ENCODE results near the gene HADH. TPM values are rescaled to one million over a fixed set of nuclear protein-coding genes. Genes with fewer than 3 reads are reported as not detected.

The HADH gene
- total RNA-seq, 1 donor from 2014 or later: 71.0 TPM

DNA sequence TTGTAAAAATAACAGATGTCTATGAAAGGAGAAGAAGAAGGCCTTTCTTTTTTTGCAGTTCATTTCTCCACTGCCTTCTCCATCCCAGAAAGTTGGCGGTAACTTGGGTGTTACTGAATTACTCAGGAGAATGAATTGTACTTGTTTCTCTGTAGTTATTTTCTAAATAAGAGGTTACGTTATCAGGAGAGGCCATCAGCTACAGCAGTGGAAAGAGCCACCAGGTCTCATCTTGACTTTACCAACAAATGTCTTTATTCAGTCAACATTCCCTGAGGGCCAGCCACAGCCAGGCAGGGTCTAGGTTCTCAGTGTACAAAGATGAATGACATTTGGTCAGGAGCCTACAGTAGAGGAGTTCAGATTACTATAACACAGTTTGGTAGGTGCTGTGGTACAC lies 8.1 kb downstream of the HADH start:
- H3K4me3 Mint-ChIP-seq: no peak overlapping the region
- TF ChIP-seq, protein P1, sequence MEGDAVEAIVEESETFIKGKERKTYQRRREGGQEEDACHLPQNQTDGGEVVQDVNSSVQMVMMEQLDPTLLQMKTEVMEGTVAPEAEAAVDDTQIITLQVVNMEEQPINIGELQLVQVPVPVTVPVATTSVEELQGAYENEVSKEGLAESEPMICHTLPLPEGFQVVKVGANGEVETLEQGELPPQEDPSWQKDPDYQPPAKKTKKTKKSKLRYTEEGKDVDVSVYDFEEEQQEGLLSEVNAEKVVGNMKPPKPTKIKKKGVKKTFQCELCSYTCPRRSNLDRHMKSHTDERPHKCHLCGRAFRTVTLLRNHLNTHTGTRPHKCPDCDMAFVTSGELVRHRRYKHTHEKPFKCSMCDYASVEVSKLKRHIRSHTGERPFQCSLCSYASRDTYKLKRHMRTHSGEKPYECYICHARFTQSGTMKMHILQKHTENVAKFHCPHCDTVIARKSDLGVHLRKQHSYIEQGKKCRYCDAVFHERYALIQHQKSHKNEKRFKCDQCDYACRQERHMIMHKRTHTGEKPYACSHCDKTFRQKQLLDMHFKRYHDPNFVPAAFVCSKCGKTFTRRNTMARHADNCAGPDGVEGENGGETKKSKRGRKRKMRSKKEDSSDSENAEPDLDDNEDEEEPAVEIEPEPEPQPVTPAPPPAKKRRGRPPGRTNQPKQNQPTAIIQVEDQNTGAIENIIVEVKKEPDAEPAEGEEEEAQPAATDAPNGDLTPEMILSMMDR (conservative IDR thresholded peaks at IDR 0.05): no peak
- peaks cover 35% of the 10 kb centered on the region for H3K36me3 Mint-ChIP-seq (ENCODE audit: low read depth)
- H3K27ac Mint-ChIP-seq (ENCODE audit: unreplicated experiment): no peak overlapping the region
- H3K9me3 Mint-ChIP-seq: peaks cover 9% of the 10 kb centered on the region
- no peaks in the 10 kb centered on the region for H3K27me3 Mint-ChIP-seq (ENCODE audit: low read depth)
- H3K4me1 Mint-ChIP-seq: peaks cover 5% of the 10 kb centered on the region
- DNase-seq (ENCODE audit: low read depth, low spot score): no peak

DNA sequence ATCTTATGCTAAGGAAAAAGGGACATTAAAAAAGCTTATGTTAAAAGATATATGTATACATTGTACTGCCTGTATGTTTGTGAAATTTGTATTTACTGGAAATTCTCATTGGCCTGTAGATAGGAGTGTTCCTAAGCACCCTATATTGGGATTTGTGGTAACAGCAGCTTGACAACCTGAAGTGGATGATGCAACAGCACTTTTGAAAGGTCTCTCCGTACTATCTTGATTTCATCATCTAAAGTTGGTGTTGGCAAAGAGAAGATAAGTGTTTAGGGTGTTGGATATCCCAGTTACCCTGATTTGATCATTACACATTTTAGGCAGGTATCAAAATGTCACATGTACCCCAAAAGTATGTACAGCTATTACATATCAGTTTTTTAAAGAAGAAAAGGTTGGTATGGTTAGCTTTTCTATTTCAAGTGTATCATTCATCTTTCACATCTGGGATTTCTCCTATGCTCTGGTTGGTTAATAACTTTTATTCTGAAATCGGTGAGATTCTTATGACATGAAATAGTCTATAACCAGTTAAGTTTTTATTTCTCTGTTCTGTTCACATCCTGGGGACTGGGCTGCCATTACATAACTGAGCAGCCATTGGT lies 10.3 kb downstream of the HADH start:
- Mint-ChIP-seq H3K4me1 (peaks cover 9% of the 10 kb centered on the region), H3K4me3 (no peak overlapping the region), H3K27ac (ENCODE audit: unreplicated experiment) (no peak overlapping the region), H3K36me3 (ENCODE audit: low read depth) (peaks cover 42% of the 10 kb centered on the region), H3K9me3 (peaks cover 9% of the 10 kb centered on the region), H3K27me3 (ENCODE audit: low read depth) (no peaks in the 10 kb centered on the region)
- TF ChIP-seq, protein P1 (conservative IDR thresholded peaks at IDR 0.05): no peak
- DNase-seq (ENCODE audit: low read depth, low spot score): no peak

DNA sequence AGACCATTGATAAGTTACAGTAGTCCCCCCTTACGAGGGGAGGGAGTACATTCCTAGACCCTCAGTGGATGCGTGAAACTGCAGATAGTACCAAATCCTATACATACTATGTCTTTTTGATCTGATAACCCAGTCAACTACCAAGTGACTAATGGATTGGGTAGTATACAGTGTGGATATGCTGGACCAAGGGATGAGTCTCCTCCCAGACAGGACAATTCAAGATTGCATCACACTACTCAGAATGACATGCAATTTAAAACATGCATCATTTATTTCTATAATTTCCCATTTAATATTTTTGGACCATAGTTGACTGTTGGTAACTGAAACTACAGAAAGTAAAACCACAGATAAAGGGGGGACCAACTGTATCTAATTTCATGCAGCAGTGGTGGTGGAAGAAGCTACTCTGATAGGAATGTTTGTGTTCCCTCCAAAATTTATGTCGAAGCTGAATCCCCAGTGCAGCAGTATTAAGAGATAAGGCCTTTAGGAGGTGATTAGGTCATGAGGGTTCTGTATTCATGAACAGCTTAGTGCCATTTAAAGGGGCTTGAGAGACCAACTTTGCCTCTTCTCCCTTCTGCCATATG lies 11.9 kb downstream of the HADH start:
- H3K27me3 Mint-ChIP-seq (ENCODE audit: low read depth): no peaks in the 10 kb centered on the region
- peaks cover 15% of the 10 kb centered on the region for H3K4me1 Mint-ChIP-seq
- H3K4me3 Mint-ChIP-seq: no peak overlapping the region
- no peak overlapping the region for H3K27ac Mint-ChIP-seq (ENCODE audit: unreplicated experiment)
- no peak for DNase-seq (ENCODE audit: low read depth, low spot score)
- H3K36me3 Mint-ChIP-seq (ENCODE audit: low read depth): peaks cover 41% of the 10 kb centered on the region
- TF ChIP-seq, protein P1 (conservative IDR thresholded peaks at IDR 0.05): no peak
- H3K9me3 Mint-ChIP-seq: peaks cover 9% of the 10 kb centered on the region

DNA sequence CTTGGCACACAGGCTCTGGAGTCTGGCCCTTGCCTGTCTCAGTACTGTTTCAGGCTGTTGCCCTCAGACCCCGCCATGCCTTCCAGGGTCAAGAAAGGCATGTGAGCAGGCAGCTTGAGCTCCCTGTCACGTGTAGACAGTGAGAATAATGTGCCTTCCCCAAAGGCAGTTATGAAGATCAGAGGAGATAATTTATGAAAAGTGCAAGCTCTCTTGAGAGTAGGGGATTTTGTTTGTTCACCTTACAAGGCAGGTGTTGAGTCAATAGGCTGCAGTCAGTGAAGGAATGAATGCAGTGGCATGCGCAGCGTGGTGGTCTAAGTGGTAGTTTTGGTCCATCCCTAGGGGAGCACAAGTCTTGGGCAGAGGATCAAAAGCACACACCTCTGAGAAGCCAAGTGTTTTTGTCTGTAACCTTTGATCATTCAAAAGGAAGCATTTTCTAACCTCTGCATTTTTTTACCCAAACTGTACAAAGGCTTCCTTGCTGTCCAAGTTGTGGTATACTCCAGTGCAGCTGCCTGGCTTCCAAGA lies 14.4 kb downstream of the HADH start:
- H3K4me1 Mint-ChIP-seq: peaks cover 15% of the 10 kb centered on the region
- peaks cover 38% of the 10 kb centered on the region for H3K36me3 Mint-ChIP-seq (ENCODE audit: low read depth)
- no peak overlapping the region for H3K27ac Mint-ChIP-seq (ENCODE audit: unreplicated experiment)
- H3K9me3 Mint-ChIP-seq: peaks cover 9% of the 10 kb centered on the region
- TF ChIP-seq, protein P1 (conservative IDR thresholded peaks at IDR 0.05): no peak
- H3K4me3 Mint-ChIP-seq: no peak overlapping the region
- no peaks in the 10 kb centered on the region for H3K27me3 Mint-ChIP-seq (ENCODE audit: low read depth)
- no peak for DNase-seq (ENCODE audit: low read depth, low spot score)

DNA sequence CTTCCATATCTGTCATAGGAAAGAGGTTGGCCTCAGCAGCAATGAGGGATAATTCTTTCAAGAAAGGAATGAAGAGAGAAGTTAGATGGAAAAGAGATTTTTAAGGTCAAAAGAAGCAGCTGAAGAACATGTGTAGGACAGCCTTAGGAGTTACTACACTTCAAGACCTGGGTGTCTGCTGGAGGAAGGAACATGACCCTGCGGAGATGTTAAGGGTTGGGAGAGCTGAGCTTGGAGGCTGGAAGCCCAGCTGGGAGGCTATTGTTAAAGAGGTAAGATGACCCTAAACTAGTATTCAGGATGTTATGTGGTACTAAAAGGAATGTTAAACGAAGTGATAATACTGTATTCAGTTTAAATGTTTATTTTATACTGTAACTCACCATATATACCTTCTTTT lies 15.0 kb downstream of the HADH start:
- no peak for DNase-seq (ENCODE audit: low read depth, low spot score)
- H3K27me3 Mint-ChIP-seq (ENCODE audit: low read depth): no peaks in the 10 kb centered on the region
- TF ChIP-seq, protein P1 (conservative IDR thresholded peaks at IDR 0.05): no peak
- peaks cover 15% of the 10 kb centered on the region for H3K4me1 Mint-ChIP-seq
- no peak overlapping the region for H3K4me3 Mint-ChIP-seq
- H3K9me3 Mint-ChIP-seq: peaks cover 11% of the 10 kb centered on the region
- no peak overlapping the region for H3K27ac Mint-ChIP-seq (ENCODE audit: unreplicated experiment)
- H3K36me3 Mint-ChIP-seq (ENCODE audit: low read depth): peaks cover 39% of the 10 kb centered on the region
